ENCODE measurements around the gene PRKG1. TPM values are rescaled to one million over a fixed set of nuclear protein-coding genes. Genes with fewer than 3 reads are reported as not detected.

PRKG1 gene
- total RNA-seq, 1 donor from 2014 or later = 0.17 TPM

DNA sequence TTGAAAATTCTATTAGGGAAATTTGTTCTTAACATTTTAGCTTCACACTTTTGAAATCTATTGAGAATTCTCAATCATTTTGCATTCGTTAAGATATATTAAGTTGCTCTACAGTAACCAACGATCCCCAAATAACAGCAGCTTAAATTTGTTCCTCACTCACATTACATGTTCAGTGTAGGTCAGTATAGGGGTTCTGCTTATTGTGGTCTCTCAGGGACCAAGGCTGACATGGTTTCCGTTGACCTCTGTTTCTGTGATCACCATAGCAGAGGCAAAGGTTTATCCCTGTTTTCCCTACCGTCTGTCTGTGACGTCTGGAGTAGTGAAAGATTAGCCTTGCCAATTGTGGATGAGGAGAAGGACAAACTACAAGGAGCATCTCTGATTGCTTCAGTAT, 860.1 kb downstream of the PRKG1 start:
- DNase-seq (ENCODE audit: low read depth) = no peak
- no peak for TF ChIP-seq CTCF (conservative IDR thresholded peaks at IDR 0.05; ENCODE audit: low read depth, low read length)
- no peak overlapping the region for H3K4me3 ChIP-seq (ENCODE audit: low read depth, low read length)

DNA sequence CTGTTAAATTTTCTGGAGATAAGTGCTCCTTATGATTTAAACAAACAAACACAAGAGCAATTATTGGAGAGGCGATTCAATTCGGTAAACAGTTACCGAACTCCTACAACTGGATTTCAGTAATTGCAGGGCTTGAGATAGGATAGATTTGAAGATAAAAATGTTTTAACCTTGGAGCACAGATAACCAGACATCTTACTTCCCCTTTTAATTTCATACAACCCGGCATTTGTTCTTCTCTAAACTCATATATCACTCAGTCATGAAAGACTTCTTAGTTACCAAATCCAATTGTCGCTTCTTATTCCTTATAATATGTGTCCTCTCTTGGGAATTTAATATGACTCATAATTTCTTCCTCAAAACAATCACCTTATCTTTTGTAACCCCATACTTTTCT, 861.1 kb downstream of the PRKG1 start:
- TF ChIP-seq CTCF (conservative IDR thresholded peaks at IDR 0.05; ENCODE audit: low read depth, low read length) = no peak
- H3K4me3 ChIP-seq (ENCODE audit: low read depth, low read length) = no peak overlapping the region
- DNase-seq (ENCODE audit: low read depth) = no peak

- no peak for DNase-seq (ENCODE audit: low read depth)
These were observed 863.2 kb downstream of the PRKG1 start for GRCh38 chr10:51937308-51938140.

GRCh38 chr10:51950371-51950995, 876.2 kb downstream of the PRKG1 start:
- H3K4me3 ChIP-seq (ENCODE audit: low read depth, low read length) = no peak overlapping the region
- no peak for DNase-seq (ENCODE audit: low read depth)
- TF ChIP-seq CTCF (conservative IDR thresholded peaks at IDR 0.05; ENCODE audit: low read depth, low read length) = no peak

More at GRCh38 chr10:51937308-51938140, 863.2 kb downstream of the PRKG1 start:
- H3K4me3 ChIP-seq (ENCODE audit: low read depth, low read length) = no peak overlapping the region
- no peak for TF ChIP-seq CTCF (conservative IDR thresholded peaks at IDR 0.05; ENCODE audit: low read depth, low read length)

- TF ChIP-seq CTCF (conservative IDR thresholded peaks at IDR 0.05; ENCODE audit: low read depth, low read length) = no peak
- H3K4me3 ChIP-seq (ENCODE audit: low read depth, low read length) = no peak overlapping the region
- DNase-seq (ENCODE audit: low read depth) = no peak
These were observed 876.8 kb downstream of the PRKG1 start for GRCh38 chr10:51950996-51951555.

DNA sequence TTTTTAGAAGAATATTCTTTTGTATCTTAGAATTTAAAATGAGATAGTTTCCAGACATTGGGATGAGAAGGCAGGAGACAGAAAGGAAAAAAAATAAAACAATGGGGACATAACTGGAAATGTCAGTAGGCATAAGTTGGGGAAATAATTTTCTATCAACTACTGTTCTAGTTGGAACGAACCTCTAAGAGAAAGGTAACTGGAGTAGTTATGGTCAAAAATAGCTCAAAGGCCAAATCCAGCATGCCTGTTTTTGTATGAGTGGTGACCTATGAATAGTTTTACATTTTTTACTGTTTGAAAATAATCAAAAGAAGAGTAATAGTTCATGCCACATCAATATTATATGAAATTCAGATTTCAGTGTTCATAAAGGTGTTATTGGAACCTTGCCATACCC, 877.3 kb downstream of the PRKG1 start:
- DNase-seq (ENCODE audit: low read depth) = no peak
- no peak overlapping the region for H3K4me3 ChIP-seq (ENCODE audit: low read depth, low read length)
- TF ChIP-seq CTCF (conservative IDR thresholded peaks at IDR 0.05; ENCODE audit: low read depth, low read length) = no peak

Measured in epithelial cell of proximal tubule (primary cell).